ENCODE data around the gene TOR1AIP1. TPM values are rescaled to one million over a fixed set of nuclear protein-coding genes. Genes with fewer than 3 reads are reported as not detected.

The TOR1AIP1 gene
- total RNA-seq, 1 experiment from 2014 or later, result 21.3 TPM

GRCh38 chr1:179954493-179955286 is 72.6 kb downstream of the TOR1AIP1 start, which contains the start of gene CEP350:
Gene CEP350, plus strand, starts transcription at chr1:179954810. Its CDS starts 31,372 bp downstream, at chr1:179986182.
- Histone ChIP-seq H3K4me3 (ENCODE audit: low read length) (peak within 1 kb of the TSS; percentile 92), H3K9me3 (ENCODE audit: low read length) (no peaks in the 10 kb centered on the region), H3K9ac (ENCODE audit: low read length) (peak within 1 kb of the TSS; percentile 94), H3K79me2 (ENCODE audit: low read length) (peaks cover 51% of the 10 kb centered on the region), H2AFZ (ENCODE audit: low read length) (peak within 1 kb of the TSS; percentile 99), H3K9me2 (replicated peaks; ENCODE audit: low read length) (no peaks in the 10 kb centered on the region), H3K36me3 (ENCODE audit: low read depth, low read length) (no peaks in the 10 kb centered on the region), H3F3A (ENCODE audit: low read length, unreplicated experiment) (no peaks in the 10 kb centered on the region), H3K27me3 (ENCODE audit: low read length) (no peaks in the 10 kb centered on the region), H3K4me1 (ENCODE audit: insufficient read depth, low read length) (peaks cover 10% of the 10 kb centered on the region; the same call in 1 of the 2 replicates), H4K20me1 (ENCODE audit: low read length) (peaks cover 24% of the 10 kb centered on the region), H3K27ac (ENCODE audit: low read length) (peak within 1 kb of the TSS; percentile 57), H3K4me2 (ENCODE audit: low read length) (peak within 1 kb of the TSS; percentile 88)
- TF ChIP-seq, protein P1, sequence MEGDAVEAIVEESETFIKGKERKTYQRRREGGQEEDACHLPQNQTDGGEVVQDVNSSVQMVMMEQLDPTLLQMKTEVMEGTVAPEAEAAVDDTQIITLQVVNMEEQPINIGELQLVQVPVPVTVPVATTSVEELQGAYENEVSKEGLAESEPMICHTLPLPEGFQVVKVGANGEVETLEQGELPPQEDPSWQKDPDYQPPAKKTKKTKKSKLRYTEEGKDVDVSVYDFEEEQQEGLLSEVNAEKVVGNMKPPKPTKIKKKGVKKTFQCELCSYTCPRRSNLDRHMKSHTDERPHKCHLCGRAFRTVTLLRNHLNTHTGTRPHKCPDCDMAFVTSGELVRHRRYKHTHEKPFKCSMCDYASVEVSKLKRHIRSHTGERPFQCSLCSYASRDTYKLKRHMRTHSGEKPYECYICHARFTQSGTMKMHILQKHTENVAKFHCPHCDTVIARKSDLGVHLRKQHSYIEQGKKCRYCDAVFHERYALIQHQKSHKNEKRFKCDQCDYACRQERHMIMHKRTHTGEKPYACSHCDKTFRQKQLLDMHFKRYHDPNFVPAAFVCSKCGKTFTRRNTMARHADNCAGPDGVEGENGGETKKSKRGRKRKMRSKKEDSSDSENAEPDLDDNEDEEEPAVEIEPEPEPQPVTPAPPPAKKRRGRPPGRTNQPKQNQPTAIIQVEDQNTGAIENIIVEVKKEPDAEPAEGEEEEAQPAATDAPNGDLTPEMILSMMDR (conservative IDR thresholded peaks at IDR 0.05; ENCODE audit: low read depth, low read length), result no peak
- TF ChIP-seq EZH2 (IDR thresholded peaks at IDR 0.05; ENCODE audit: low read length, unreplicated experiment) (no peak), EZH2phosphoT487 (IDR thresholded peaks at IDR 0.05; ENCODE audit: borderline replicate concordance, low read length) (no peak)
- ATAC-seq (peak; percentile 92), DNase-seq (peak; percentile 97)
- intact Hi-C loops (cut with micrococcal nuclease), result loop anchor here (2.0 to 5.0 kb wide), 3 partner anchors 72 to 203 kb away; partner anchors contain the start of gene TOR1AIP1
- BruUV-seq (replicated peaks), result no TSS peak
- POLR2A ChIA-PET (ENCODE audit: unreplicated experiment), result no interaction called here
- CTCF ChIA-PET, result no interaction called here

DNA sequence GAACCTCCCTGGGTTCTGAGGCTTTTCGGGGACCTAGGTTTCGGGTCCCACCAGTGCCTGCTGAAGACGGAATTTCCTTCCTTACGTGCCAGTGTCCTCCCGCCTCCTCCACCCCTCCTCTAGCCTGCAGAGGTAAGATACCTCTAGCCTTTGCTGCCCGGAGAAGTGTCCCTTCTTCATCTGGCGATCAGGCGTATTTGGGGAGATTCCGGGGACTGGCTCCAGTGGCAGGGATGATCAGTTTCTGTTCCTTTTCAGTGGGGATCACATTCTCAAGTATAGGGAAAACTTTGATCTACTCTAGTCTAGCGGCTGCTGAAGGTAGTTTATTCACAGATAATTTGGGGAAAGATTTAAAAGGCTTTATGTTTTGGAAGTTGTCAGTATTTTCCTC is 73.2 kb downstream of the TOR1AIP1 start:
- CTCF ChIA-PET, result no interaction called here
- DNase-seq (peak; percentile 14), ATAC-seq (peak; percentile 14)
- peak overlapping the region; percentile 57; the same call in 1 of the 2 replicates for H3K27ac ChIP-seq (ENCODE audit: low read length)
- peak overlapping the region; percentile 92 for H3K4me3 ChIP-seq (ENCODE audit: low read length)
- H3K9ac ChIP-seq (ENCODE audit: low read length), result peak overlapping the region; percentile 94
- no peaks in the 10 kb centered on the region for H3K9me3 ChIP-seq (ENCODE audit: low read length)
- peaks cover 54% of the 10 kb centered on the region for H3K79me2 ChIP-seq (ENCODE audit: low read length)
- peaks cover 24% of the 10 kb centered on the region for H4K20me1 ChIP-seq (ENCODE audit: low read length)
- POLR2A ChIA-PET (ENCODE audit: unreplicated experiment), result no interaction called here
- intact Hi-C loops (cut with micrococcal nuclease), result loop anchor here (2.0 kb wide), 1 partner anchor 72 kb away; the partner anchor contains the start of gene TOR1AIP1
- no peaks in the 10 kb centered on the region for H3K27me3 ChIP-seq (ENCODE audit: low read length)
- H2AFZ ChIP-seq (ENCODE audit: low read length), result peak overlapping the region; percentile 99
- no peaks in the 10 kb centered on the region for H3K36me3 ChIP-seq (ENCODE audit: low read depth, low read length)
- no peaks in the 10 kb centered on the region for H3K9me2 ChIP-seq (replicated peaks; ENCODE audit: low read length)
- H3K4me2 ChIP-seq (ENCODE audit: low read length), result peak overlapping the region; percentile 88
- BruUV-seq (replicated peaks), result no TSS peak
- peaks cover 10% of the 10 kb centered on the region; the same call in 1 of the 2 replicates for H3K4me1 ChIP-seq (ENCODE audit: insufficient read depth, low read length)
- H3F3A ChIP-seq (ENCODE audit: low read length, unreplicated experiment), result no peaks in the 10 kb centered on the region
- TF ChIP-seq, protein P1 (conservative IDR thresholded peaks at IDR 0.05; ENCODE audit: low read depth, low read length), result no peak
- TF ChIP-seq EZH2 (IDR thresholded peaks at IDR 0.05; ENCODE audit: low read length, unreplicated experiment), result no peak
- TF ChIP-seq EZH2phosphoT487 (IDR thresholded peaks at IDR 0.05; ENCODE audit: borderline replicate concordance, low read length), result no peak
